HCT116 (cell line): ENCODE data around the gene TBXA2R. TPM values are rescaled to one million over a fixed set of nuclear protein-coding genes. Genes with fewer than 3 reads are reported as not detected.

Source experiments
- ATAC-seq: fragments of 200-7000 bp; cut with Tn5 transposase; 2 replicates; pipeline ENCODE4 v1.9.1; 2020; ENCODE audit warnings: mild to moderate bottlenecking, moderate library complexity
- BruUV-seq: library from RNA; stranded (reverse); fragments of 400-500 nt; replicated peaks from 2 replicates; lab custom pipeline; 2021; lab: Mats Ljungman, UMichigan
- CTCF ChIA-PET: fragments of 300-600 bp; sonication (Branson Sonifier 250); formaldehyde crosslinking; loops from one replicate; lab custom pipeline; 2021; ENCODE audit warnings: antibody characterized with exemption; lab: Charles Lee
- POLR2A ChIA-PET: fragments of 300-600, 350-600 bp; sonication (Branson Sonifier 250); formaldehyde crosslinking; loops from one replicate; lab custom pipeline; 2021; ENCODE audit warnings: antibody characterized with exemption; lab: Charles Lee
- RAD21 ChIA-PET, 2 experiments: fragments of 300-600 bp; sonication (Branson Sonifier 250); formaldehyde crosslinking; loops; one replicate each; lab custom pipeline; 2023; ENCODE audit warnings: low total read pairs in 2 of 2; ENCODE audit not compliant: uncharacterized antibody in 2 of 2, unreplicated experiment in 2 of 2, low non-redundant PET in 1 of 2; lab: Charles Lee
- DNase-seq: peaks from one replicate; pipeline ENCODE4 v3.0.0-alpha.2; 2010; ENCODE audit warnings: low read depth, low spot score
- H2AFZ ChIP-seq: fragments of 200-600 bp; shearing (Covaris generic), sonication (generic); 2 replicates; pipeline ENCODE4 v1.6.1; 2017; ENCODE audit warnings: low read depth, mixed run types, mixed read lengths, antibody characterized with exemption, low read length; ENCODE audit not compliant: poor library complexity, severe bottlenecking
- H3K27ac ChIP-seq: 2 replicates; pipeline ENCODE4 v1.5.1; 2012; ENCODE audit warnings: low read depth, low read length
- H3K27me3 ChIP-seq: fragments of 200-600 bp; sonication (generic); 2 replicates; pipeline ENCODE4 v1.6.1; 2016; ENCODE audit warnings: mixed run types, low read length, mixed read lengths; ENCODE audit not compliant: insufficient read depth
- H3K36me3 ChIP-seq, 2 experiments: fragments of 200-500 bp in 1 of 2; fragments of 200-600 bp in 1 of 2; sonication (Bioruptor generic) in 1 of 2; sonication (generic) in 1 of 2; 2 replicates each; pipeline versions ENCODE4 v1.5.1 to v1.6.1; 2014 to 2016; ENCODE audit warnings: low read length in 2 of 2, inconsistent platforms in 1 of 2, mixed read lengths in 1 of 2, mixed run types in 1 of 2; ENCODE audit not compliant: insufficient read depth in 2 of 2, control insufficient read depth in 1 of 2
- H3K4me1 ChIP-seq, 2 experiments: fragments of 200-600 bp in 1 of 2; sonication (generic) in 1 of 2; 2 replicates each; pipeline versions ENCODE4 v1.5.1 to v1.6.1; 2012 to 2017; ENCODE audit warnings: low read length in 2 of 2, inconsistent platforms in 1 of 2, mild to moderate bottlenecking in 1 of 2, mixed read lengths in 1 of 2, mixed run types in 1 of 2, moderate library complexity in 1 of 2; ENCODE audit not compliant: insufficient read depth in 2 of 2, control insufficient read depth in 1 of 2
- H3K4me2 ChIP-seq: fragments of 200-600 bp; sonication (generic); 2 replicates; pipeline ENCODE4 v1.6.1; 2017; ENCODE audit warnings: mixed run types, low read length, mixed read lengths
- H3K4me3 ChIP-seq, 2 experiments: fragments of 200-600 bp in 1 of 2; sonication (generic) in 1 of 2; replicated peaks in 1 of 2; 2 replicates each; pipeline ENCODE4 v1.5.1; 2011 to 2016; ENCODE audit warnings: low read length in 2 of 2, control low read depth in 1 of 2, low read depth in 1 of 2, mild to moderate bottlenecking in 1 of 2, mixed read lengths in 1 of 2, mixed run types in 1 of 2
- H3K79me2 ChIP-seq: fragments of 200-600 bp; sonication (generic); 2 replicates; pipeline ENCODE4 v1.6.1; 2017; ENCODE audit warnings: mild to moderate bottlenecking, mixed run types, low read length, moderate library complexity, mixed read lengths; ENCODE audit not compliant: insufficient read depth
- H3K9ac ChIP-seq: fragments of 200-600 bp; sonication (generic); 2 replicates; pipeline ENCODE4 v1.6.1; 2016; ENCODE audit warnings: low read length, mixed read lengths
- H3K9me2 ChIP-seq: fragments of 200-600 bp; sonication (generic), shearing (Covaris generic); 2 replicates; pipeline ENCODE4 v1.6.1; 2017; ENCODE audit warnings: mixed run types, mild to moderate bottlenecking, moderate library complexity; ENCODE audit not compliant: insufficient read depth
- H3K9me3 ChIP-seq, 2 experiments: fragments of 200-500 bp in 1 of 2; fragments of 200-600 bp in 1 of 2; sonication (Bioruptor generic) in 1 of 2; sonication (generic) in 1 of 2; 2 replicates each; pipeline ENCODE4 v1.6.1; 2014 to 2017; ENCODE audit warnings: low read length in 2 of 2, mixed read lengths in 2 of 2, inconsistent platforms in 1 of 2, low read depth in 1 of 2, mild to moderate bottlenecking in 1 of 2, mixed run types in 1 of 2, moderate library complexity in 1 of 2; ENCODE audit not compliant: control insufficient read depth in 1 of 2, insufficient read depth in 1 of 2
- H4K20me1 ChIP-seq: fragments of 200-600 bp; sonication (generic), shearing (Covaris generic); 2 replicates; pipeline ENCODE4 v1.6.1; 2017; ENCODE audit warnings: mixed run types, mild to moderate bottlenecking, moderate library complexity; ENCODE audit not compliant: insufficient read depth
- ATF3 ChIP-seq: IDR thresholded peaks from 2 replicates; pipeline ENCODE4 v1.6.1; 2012
- CBX3 ChIP-seq: IDR thresholded peaks from 2 replicates; pipeline ENCODE4 v1.6.1; 2012; ENCODE audit warnings: low read depth
- CTCF ChIP-seq, 3 experiments: fragments of 200-600 bp in 1 of 3; sonication (generic) in 1 of 3; IDR thresholded peaks in 2 of 3; conservative IDR thresholded peaks in 1 of 3; 2 replicates each; pipeline ENCODE4 v1.5.1; 2012 to 2017; ENCODE audit warnings: low read depth in 2 of 3, low read length in 2 of 3, antibody characterized with exemption in 1 of 3, borderline replicate concordance in 1 of 3, control low read depth in 1 of 3, mild to moderate bottlenecking in 1 of 3, mixed read lengths in 1 of 3, mixed run types in 1 of 3, moderate library complexity in 1 of 3; ENCODE audit not compliant: insufficient read depth in 1 of 3
- EGR1 ChIP-seq: IDR thresholded peaks from 2 replicates; pipeline ENCODE4 v1.6.1; 2012; ENCODE audit warnings: low read depth
- ELF1 ChIP-seq: IDR thresholded peaks from 2 replicates; pipeline ENCODE4 v1.6.1; 2012; ENCODE audit warnings: low read depth, borderline replicate concordance
- EZH2 ChIP-seq: fragments of 200-600 bp; sonication (generic); IDR thresholded peaks from 2 replicates; pipeline ENCODE4 v1.6.1; 2017; ENCODE audit warnings: antibody characterized with exemption, mixed run types
- EZH2phosphoT487 ChIP-seq: fragments of 200-600 bp; IDR thresholded peaks from 2 replicates; pipeline ENCODE4 v1.6.1; 2018; ENCODE audit warnings: antibody characterized with exemption, borderline replicate concordance
- FOSL1 ChIP-seq: IDR thresholded peaks from 2 replicates; pipeline ENCODE4 v1.6.1; 2012; ENCODE audit warnings: low read depth
- JUND ChIP-seq: IDR thresholded peaks from 2 replicates; pipeline ENCODE4 v1.6.1; 2012
- POLR2A ChIP-seq: IDR thresholded peaks from 2 replicates; pipeline ENCODE4 v1.7.0; 2011; ENCODE audit warnings: borderline replicate concordance; ENCODE audit not compliant: insufficient read depth, insufficient read length; ENCODE audit errors: extremely low read depth
- POLR2AphosphoS5 ChIP-seq: IDR thresholded peaks from 2 replicates; pipeline ENCODE4 v1.6.1; 2011; ENCODE audit warnings: mild to moderate bottlenecking, low read depth, low read length, moderate library complexity
- RAD21 ChIP-seq: IDR thresholded peaks from 2 replicates; pipeline ENCODE4 v1.6.1; 2012; ENCODE audit warnings: low read depth, mild to moderate bottlenecking
- SIN3A ChIP-seq: IDR thresholded peaks from 2 replicates; pipeline ENCODE4 v1.6.1; 2012; ENCODE audit warnings: low read depth
- SRF ChIP-seq: IDR thresholded peaks from 2 replicates; pipeline ENCODE4 v1.6.1; 2012; ENCODE audit warnings: low read depth
- TCF7L2 ChIP-seq: IDR thresholded peaks from 2 replicates; pipeline ENCODE4 v1.7.0; 2011; ENCODE audit warnings: borderline replicate concordance, inconsistent platforms; ENCODE audit not compliant: insufficient read depth, insufficient read length; ENCODE audit errors: extremely low read depth
- YY1 ChIP-seq: IDR thresholded peaks from 2 replicates; pipeline ENCODE4 v1.6.1; 2011; ENCODE audit warnings: low read length, low read depth, moderate library complexity, mild to moderate bottlenecking; ENCODE audit not compliant: insufficient replicate concordance; ENCODE audit errors: extremely low read depth
- ZBTB33 ChIP-seq: IDR thresholded peaks from 2 replicates; pipeline ENCODE4 v1.6.1; 2011; ENCODE audit warnings: mild to moderate bottlenecking, low read length, moderate library complexity; ENCODE audit not compliant: insufficient replicate concordance; ENCODE audit errors: extremely low read depth
- ZFX ChIP-seq: fragments of 450-650 bp; IDR thresholded peaks from 2 replicates; pipeline ENCODE4 v1.6.1; 2017
- intact Hi-C: fragments of 100-400 bp; cut with micrococcal nuclease; formaldehyde crosslinking; loops from 2 replicates; pipeline ENCODE4 v1.10.0; 2022
- total RNA-seq: library from RNA; stranded (reverse); gene quantifications from one replicate; pipeline ENCODE4 v1.2.1, GENCODE V29; 2021; ENCODE audit not compliant: unreplicated experiment
- TF ChIP-seq, protein P1 (sequence below): IDR thresholded peaks from 2 replicates; pipeline ENCODE4 v1.6.1; 2012

TBXA2R gene
- total RNA-seq, 1 experiment from 2014 or later: 2.3 TPM

DNA sequence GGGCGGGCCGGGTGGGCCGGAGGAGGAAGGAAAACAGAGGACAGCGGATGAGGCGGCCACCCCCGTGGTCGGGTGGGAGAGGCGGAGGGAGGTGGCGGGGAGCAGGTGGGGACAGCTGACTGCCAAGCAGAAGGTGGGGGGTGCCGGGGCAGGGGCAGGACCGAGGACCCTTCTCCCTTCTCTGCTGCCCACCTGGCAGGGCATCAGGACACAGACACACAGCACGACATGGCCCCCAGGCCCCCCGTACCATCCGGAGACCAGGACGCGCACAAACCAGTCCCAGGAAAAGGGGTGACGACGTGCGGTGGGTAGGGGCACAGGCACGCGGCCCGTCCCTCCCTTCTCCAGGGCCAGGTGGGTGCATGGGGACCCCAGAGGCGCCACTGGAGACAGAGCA is 30.9 kb upstream of the TBXA2R start:
- POLR2A ChIA-PET: no interaction called here

More for the DNA sequence above, 30.9 kb upstream of the TBXA2R start:
- RAD21 ChIA-PET: no interaction called here
- Histone ChIP-seq H3K4me2 (no peak overlapping the region), H3K9ac (no peak overlapping the region), H3K9me2 (no peaks in the 10 kb centered on the region), H3K79me2 (no peaks in the 10 kb centered on the region), H3K27ac (no peak overlapping the region), H2AFZ (no peak overlapping the region), H3K9me3 (no peaks in the 10 kb centered on the region), H3K36me3 (no peaks in the 10 kb centered on the region; a peak in 1 of 4 replicates), H3K4me1 (peaks cover under 1 to 3% of the 10 kb centered on the region in 2 experiments; a peak in 3 of 4 replicates), H4K20me1 (no peaks in the 10 kb centered on the region), H3K4me3 (no peak overlapping the region), H3K27me3 (no peaks in the 10 kb centered on the region)
- BruUV-seq: no TSS peak
- ATAC-seq: no peak
- intact Hi-C loops: no loop called here
- no peak for TF ChIP-seq TCF7L2
- no peak for TF ChIP-seq ATF3
- no peak for TF ChIP-seq POLR2A
- no peak for TF ChIP-seq JUND
- TF ChIP-seq, protein P1, sequence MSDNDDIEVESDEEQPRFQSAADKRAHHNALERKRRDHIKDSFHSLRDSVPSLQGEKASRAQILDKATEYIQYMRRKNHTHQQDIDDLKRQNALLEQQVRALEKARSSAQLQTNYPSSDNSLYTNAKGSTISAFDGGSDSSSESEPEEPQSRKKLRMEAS: no peak
- TF ChIP-seq EZH2: no peak
- no peak for TF ChIP-seq EGR1
- no peak for TF ChIP-seq RAD21
- no peak for TF ChIP-seq ZBTB33
- TF ChIP-seq SIN3A: no peak
- TF ChIP-seq FOSL1: no peak
- no peak for TF ChIP-seq YY1
- TF ChIP-seq ZFX: no peak
- no peak for TF ChIP-seq EZH2phosphoT487
- TF ChIP-seq CBX3: no peak
- TF ChIP-seq ELF1: no peak
- no peak for TF ChIP-seq CTCF (IDR thresholded peaks at IDR 0.05 in 2 of 3, conservative IDR thresholded peaks at IDR 0.05 in 1 of 3; ENCODE audit: borderline replicate concordance in 1 of 3, insufficient read depth in 1 of 3, low read depth in 2 of 3, low read length in 2 of 3)
- TF ChIP-seq SRF: no peak
- TF ChIP-seq POLR2AphosphoS5: no peak
- no peak for DNase-seq
- CTCF ChIA-PET: no interaction called here
